Measurements from ENCODE around the gene BRSK1.

DNA sequence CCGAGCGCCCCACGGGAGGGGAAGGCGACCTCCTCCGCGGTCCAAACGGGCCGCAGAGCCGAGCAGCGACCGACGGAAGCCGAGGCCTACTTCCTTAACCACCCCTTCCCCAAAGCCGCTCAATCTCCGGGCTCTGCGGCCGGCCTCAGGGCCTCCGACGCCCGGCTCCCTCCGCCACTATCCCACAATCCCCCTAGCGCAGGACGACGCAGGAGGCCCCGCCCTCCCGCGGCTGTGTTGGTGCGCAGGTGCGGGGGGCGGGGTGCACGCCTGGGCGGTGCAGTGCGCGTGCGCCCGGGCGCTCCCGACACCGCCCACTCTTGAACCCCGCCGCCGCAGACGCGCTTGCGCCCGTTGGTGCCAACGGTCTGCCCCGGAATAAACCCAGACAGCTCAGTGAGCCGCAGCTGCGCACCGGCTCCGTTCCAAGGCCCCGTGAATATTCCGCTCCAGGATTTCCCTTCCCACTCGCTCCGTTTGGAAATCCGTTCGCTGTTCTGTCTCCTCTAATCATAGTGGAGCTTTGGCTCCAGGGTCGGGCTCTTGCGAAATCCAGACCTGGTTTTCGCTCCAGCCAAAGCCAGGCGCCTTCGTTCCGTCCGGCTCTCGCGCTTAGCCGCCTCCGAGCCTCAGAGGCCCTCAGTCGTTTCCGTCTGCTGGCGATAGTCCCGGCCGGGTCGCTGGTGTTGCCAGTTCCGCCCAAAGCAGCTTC is 24.8 kb upstream of the BRSK1 start, which contains the start of gene PPP6R1:
- TF ChIP-seq, protein P1, sequence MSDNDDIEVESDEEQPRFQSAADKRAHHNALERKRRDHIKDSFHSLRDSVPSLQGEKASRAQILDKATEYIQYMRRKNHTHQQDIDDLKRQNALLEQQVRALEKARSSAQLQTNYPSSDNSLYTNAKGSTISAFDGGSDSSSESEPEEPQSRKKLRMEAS (IDR thresholded peaks at IDR 0.05) = peak; percentile 70; the same call in 1 of the 2 replicates
- TF ChIP-seq EP300 (IDR thresholded peaks at IDR 0.05; ENCODE audit: borderline replicate concordance) (no peak; the same call in 1 of the 2 replicates), EGR1 (IDR thresholded peaks at IDR 0.05) (no peak; the same call in none of the 2 replicates), CEBPB (IDR thresholded peaks at IDR 0.05) (peak; percentile 72), RAD21 (IDR thresholded peaks at IDR 0.05; ENCODE audit: low read depth) (peak; percentile 23; the same call in 1 of the 2 replicates), CREB1 (IDR thresholded peaks at IDR 0.05; ENCODE audit: low read depth) (peak; percentile 41; the same call in 1 of the 2 replicates), TAF1 (IDR thresholded peaks at IDR 0.05; ENCODE audit: low read depth) (peak; percentile 73), NFIC (IDR thresholded peaks at IDR 0.05) (peak; percentile 90), TEAD4 (IDR thresholded peaks at IDR 0.05) (peak; percentile 42), YY1 (IDR thresholded peaks at IDR 0.05; ENCODE audit: low read depth) (peak; percentile 52; the same call in 1 of the 2 replicates), ZBTB7A (IDR thresholded peaks at IDR 0.05; ENCODE audit: low read depth) (no peak), TCF12 (IDR thresholded peaks at IDR 0.05; ENCODE audit: low read depth) (peak; percentile 85)
- TF ChIP-seq, protein P2, sequence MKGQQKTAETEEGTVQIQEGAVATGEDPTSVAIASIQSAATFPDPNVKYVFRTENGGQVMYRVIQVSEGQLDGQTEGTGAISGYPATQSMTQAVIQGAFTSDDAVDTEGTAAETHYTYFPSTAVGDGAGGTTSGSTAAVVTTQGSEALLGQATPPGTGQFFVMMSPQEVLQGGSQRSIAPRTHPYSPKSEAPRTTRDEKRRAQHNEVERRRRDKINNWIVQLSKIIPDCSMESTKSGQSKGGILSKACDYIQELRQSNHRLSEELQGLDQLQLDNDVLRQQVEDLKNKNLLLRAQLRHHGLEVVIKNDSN (IDR thresholded peaks at IDR 0.05) = no peak
- TF ChIP-seq, protein P3, sequence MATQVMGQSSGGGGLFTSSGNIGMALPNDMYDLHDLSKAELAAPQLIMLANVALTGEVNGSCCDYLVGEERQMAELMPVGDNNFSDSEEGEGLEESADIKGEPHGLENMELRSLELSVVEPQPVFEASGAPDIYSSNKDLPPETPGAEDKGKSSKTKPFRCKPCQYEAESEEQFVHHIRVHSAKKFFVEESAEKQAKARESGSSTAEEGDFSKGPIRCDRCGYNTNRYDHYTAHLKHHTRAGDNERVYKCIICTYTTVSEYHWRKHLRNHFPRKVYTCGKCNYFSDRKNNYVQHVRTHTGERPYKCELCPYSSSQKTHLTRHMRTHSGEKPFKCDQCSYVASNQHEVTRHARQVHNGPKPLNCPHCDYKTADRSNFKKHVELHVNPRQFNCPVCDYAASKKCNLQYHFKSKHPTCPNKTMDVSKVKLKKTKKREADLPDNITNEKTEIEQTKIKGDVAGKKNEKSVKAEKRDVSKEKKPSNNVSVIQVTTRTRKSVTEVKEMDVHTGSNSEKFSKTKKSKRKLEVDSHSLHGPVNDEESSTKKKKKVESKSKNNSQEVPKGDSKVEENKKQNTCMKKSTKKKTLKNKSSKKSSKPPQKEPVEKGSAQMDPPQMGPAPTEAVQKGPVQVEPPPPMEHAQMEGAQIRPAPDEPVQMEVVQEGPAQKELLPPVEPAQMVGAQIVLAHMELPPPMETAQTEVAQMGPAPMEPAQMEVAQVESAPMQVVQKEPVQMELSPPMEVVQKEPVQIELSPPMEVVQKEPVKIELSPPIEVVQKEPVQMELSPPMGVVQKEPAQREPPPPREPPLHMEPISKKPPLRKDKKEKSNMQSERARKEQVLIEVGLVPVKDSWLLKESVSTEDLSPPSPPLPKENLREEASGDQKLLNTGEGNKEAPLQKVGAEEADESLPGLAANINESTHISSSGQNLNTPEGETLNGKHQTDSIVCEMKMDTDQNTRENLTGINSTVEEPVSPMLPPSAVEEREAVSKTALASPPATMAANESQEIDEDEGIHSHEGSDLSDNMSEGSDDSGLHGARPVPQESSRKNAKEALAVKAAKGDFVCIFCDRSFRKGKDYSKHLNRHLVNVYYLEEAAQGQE (IDR thresholded peaks at IDR 0.05; ENCODE audit: low read depth) = no peak
